GM12891 (cell line): ENCODE data around the gene ANKRD55. TPM values are rescaled to one million over a fixed set of nuclear protein-coding genes. Genes with fewer than 3 reads are reported as not detected.

Source experiments
- DNase-seq: peaks from one replicate; pipeline ENCODE4 v3.0.0; 2011; ENCODE audit warnings: low spot score; ENCODE audit not compliant: insufficient read length
- FAIRE-seq: peaks from 2 replicates; lab custom pipeline; 2011; peaks lifted over from hg19 to GRCh38; lab: Jason Lieb, UNC
- PAX5 ChIP-seq: IDR thresholded peaks from 2 replicates; pipeline ENCODE4 v1.6.1; 2011; ENCODE audit warnings: low read length, moderate library complexity, mild to moderate bottlenecking; ENCODE audit not compliant: insufficient read depth, severe bottlenecking
- POLR2A ChIP-seq: IDR thresholded peaks from 2 replicates; pipeline ENCODE4 v1.6.1; 2011; ENCODE audit warnings: low read depth, low read length, control low read depth
- POLR2AphosphoS5 ChIP-seq: IDR thresholded peaks from 2 replicates; pipeline ENCODE4 v1.6.1; 2011; ENCODE audit warnings: low read depth, low read length, control low read depth
- POU2F2 ChIP-seq: IDR thresholded peaks from 2 replicates; pipeline ENCODE4 v1.6.1; 2011; ENCODE audit warnings: low read depth, mild to moderate bottlenecking, control low read depth, low read length, moderate library complexity
- SPI1 ChIP-seq: IDR thresholded peaks from 2 replicates; pipeline ENCODE4 v1.6.1; 2011; ENCODE audit warnings: low read depth, low read length, control low read depth
- TAF1 ChIP-seq: IDR thresholded peaks from 2 replicates; pipeline ENCODE4 v1.6.1; 2011; ENCODE audit warnings: low read depth, low read length, control low read depth
- polyA plus RNA-seq: library from polyadenylated mRNA; unstranded; fragments of >200 nt; gene quantifications from one replicate; pipeline ENCODE4 v1.2.1, GENCODE V29; 2012; ENCODE audit warnings: low read depth, missing spikeins, inconsistent platforms; ENCODE audit not compliant: missing spikeins

The ANKRD55 gene
- not detected for polyA plus RNA-seq

- no peak for DNase-seq
- TF ChIP-seq POU2F2 (no peak), POLR2A (no peak), SPI1 (no peak), PAX5 (no peak)
- no peak for FAIRE-seq
Measured at GRCh38 chr5:56233230-56233629, at the start of gene ANKRD55. Gene ANKRD55 (minus strand): TSS chr5:56233330. CDS start chr5:56232913, 417 bp downstream.

GRCh38 chr5:56282216-56282615 lies 49.1 kb upstream of the ANKRD55 start:
- FAIRE-seq, result no peak
- TF ChIP-seq POU2F2 (no peak), TAF1 (no peak), SPI1 (no peak), POLR2AphosphoS5 (no peak), POLR2A (no peak), PAX5 (no peak)
- DNase-seq, result no peak

- DNase-seq (no peak), FAIRE-seq (no peak)
- TF ChIP-seq SPI1 (no peak), POLR2A (no peak), TAF1 (no peak), POLR2AphosphoS5 (no peak), PAX5 (no peak), POU2F2 (no peak)
Measured at GRCh38 chr5:56281489-56282165, 48.5 kb upstream of the ANKRD55 start.

GRCh38 chr5:56279979-56280378 lies 46.8 kb upstream of the ANKRD55 start:
- FAIRE-seq (no peak), DNase-seq (no peak)
- TF ChIP-seq POLR2AphosphoS5, result no peak
- TF ChIP-seq TAF1, result no peak
- TF ChIP-seq POU2F2, result no peak
- no peak for TF ChIP-seq PAX5
- TF ChIP-seq SPI1, result no peak
- TF ChIP-seq POLR2A, result no peak

GRCh38 chr5:56279291-56279690 lies 46.2 kb upstream of the ANKRD55 start:
- no peak for DNase-seq
- TF ChIP-seq POLR2A (no peak), PAX5 (no peak), TAF1 (no peak), POLR2AphosphoS5 (no peak), POU2F2 (no peak), SPI1 (no peak)
- FAIRE-seq, result no peak

- no peak for TF ChIP-seq POU2F2
- TF ChIP-seq PAX5, result no peak
- no peak for TF ChIP-seq POLR2A
- no peak for TF ChIP-seq SPI1
- no peak for TF ChIP-seq TAF1
- no peak for TF ChIP-seq POLR2AphosphoS5
- DNase-seq (no peak), FAIRE-seq (no peak)
Measured at GRCh38 chr5:56278335-56278753, 45.2 kb upstream of the ANKRD55 start.

GRCh38 chr5:56277573-56277972 lies 44.4 kb upstream of the ANKRD55 start:
- TF ChIP-seq POU2F2, result no peak
- no peak for TF ChIP-seq TAF1
- FAIRE-seq (no peak), DNase-seq (no peak)

GRCh38 chr5:56273376-56273955 lies 40.3 kb upstream of the ANKRD55 start:
- DNase-seq (no peak), FAIRE-seq (no peak)
- TF ChIP-seq POLR2A, result no peak
- no peak for TF ChIP-seq POU2F2
- no peak for TF ChIP-seq POLR2AphosphoS5
- TF ChIP-seq PAX5, result no peak

- DNase-seq (no peak), FAIRE-seq (no peak)
- no peak for TF ChIP-seq TAF1
- no peak for TF ChIP-seq POU2F2
- TF ChIP-seq POLR2AphosphoS5, result no peak
- TF ChIP-seq SPI1, result no peak
- TF ChIP-seq PAX5, result no peak
- TF ChIP-seq POLR2A, result no peak
Measured at GRCh38 chr5:56272765-56273164, 39.6 kb upstream of the ANKRD55 start.
